Activated naive CD8-positive, alpha-beta T cell treated with anti-CD3 and anti-CD28 coated beads for 36 hours (primary cell): ENCODE results near the gene PRRT3. TPM values are rescaled to one million over a fixed set of nuclear protein-coding genes. Genes with fewer than 3 reads are reported as not detected.
A peak's percentile ranks its signal among the peaks of the same experiment; 100 is the strongest.

ENCODE experiments used
- DNase-seq: peaks from one replicate; pipeline ENCODE4 v3.0.0; 2021
- H3K27ac Mint-ChIP-seq: one replicate; pipeline ENCODE4 v1.8.0; 2022; ENCODE audit warnings: mild to moderate bottlenecking, moderate library complexity, mixed read lengths
- H3K27me3 Mint-ChIP-seq: one replicate; pipeline ENCODE4 v1.8.0; 2022; ENCODE audit warnings: mild to moderate bottlenecking, mixed read lengths
- H3K36me3 Mint-ChIP-seq: one replicate; pipeline ENCODE4 v1.8.0; 2021; ENCODE audit warnings: mild to moderate bottlenecking, mixed read lengths
- H3K4me1 Mint-ChIP-seq: one replicate; pipeline ENCODE4 v1.8.0; 2021; ENCODE audit warnings: mixed read lengths
- H3K4me3 Mint-ChIP-seq: one replicate; pipeline ENCODE4 v1.8.0; 2022; ENCODE audit warnings: mild to moderate bottlenecking, moderate library complexity, mixed read lengths
- H3K9me3 Mint-ChIP-seq: one replicate; pipeline ENCODE4 v1.8.0; 2022; ENCODE audit warnings: mixed read lengths
- total RNA-seq, 2 experiments: library from RNA; stranded (reverse); gene quantifications; one replicate each; pipeline ENCODE4 v1.2.3, GENCODE V29; 2021

PRRT3 gene
- total RNA-seq, result 1 to 10 TPM; 8.0 to 8.6 TPM

GRCh38 chr3:9951962-9952805 lies at the start of gene PRRT3:
Gene PRRT3 (minus strand): TSS chr3:9952408. CDS start chr3:9950115, 2,293 bp downstream.
- Mint-ChIP-seq H3K36me3 (peaks cover 3% of the 10 kb centered on the region), H3K9me3 (no peaks in the 10 kb centered on the region), H3K27ac (peak within 1 kb of the TSS; percentile 65), H3K4me1 (peaks cover 13% of the 10 kb centered on the region), H3K27me3 (no peaks in the 10 kb centered on the region), H3K4me3 (peak within 1 kb of the TSS; percentile 85)
- DNase-seq, result peak; percentile 76

- H3K9me3 Mint-ChIP-seq, result no peaks in the 10 kb centered on the region
- H3K27me3 Mint-ChIP-seq, result no peaks in the 10 kb centered on the region
- DNase-seq, result no peak
- H3K4me1 Mint-ChIP-seq, result no peaks in the 10 kb centered on the region
- no peak overlapping the region for H3K4me3 Mint-ChIP-seq
- peaks cover 38% of the 10 kb centered on the region for H3K36me3 Mint-ChIP-seq
- H3K27ac Mint-ChIP-seq, result no peak overlapping the region
These were observed 48.5 kb upstream of the PRRT3 start for GRCh38 chr3:10000686-10001085.

- Mint-ChIP-seq H3K4me3 (no peak overlapping the region), H3K9me3 (no peaks in the 10 kb centered on the region), H3K4me1 (peaks cover 2% of the 10 kb centered on the region), H3K27ac (no peak overlapping the region), H3K27me3 (no peaks in the 10 kb centered on the region), H3K36me3 (peaks cover 31% of the 10 kb centered on the region)
- no peak for DNase-seq
These were observed 42.1 kb upstream of the PRRT3 start for GRCh38 chr3:9994086-9994844.

GRCh38 chr3:9986230-9986725 lies 34.1 kb upstream of the PRRT3 start:
- Mint-ChIP-seq H3K36me3 (peaks cover 24% of the 10 kb centered on the region), H3K27ac (peak overlapping the region; percentile 98), H3K27me3 (no peaks in the 10 kb centered on the region), H3K4me1 (peaks cover 24% of the 10 kb centered on the region), H3K9me3 (no peaks in the 10 kb centered on the region), H3K4me3 (peak overlapping the region; percentile 96)
- no peak for DNase-seq

- no peak for DNase-seq
- H3K27me3 Mint-ChIP-seq, result no peaks in the 10 kb centered on the region
- H3K36me3 Mint-ChIP-seq, result peaks cover 7% of the 10 kb centered on the region
- H3K9me3 Mint-ChIP-seq, result no peaks in the 10 kb centered on the region
- no peak overlapping the region for H3K27ac Mint-ChIP-seq
- H3K4me1 Mint-ChIP-seq, result peaks cover 20% of the 10 kb centered on the region
- H3K4me3 Mint-ChIP-seq, result no peak overlapping the region
These were observed 28.0 kb upstream of the PRRT3 start for GRCh38 chr3:9980251-9980650.

- H3K36me3 Mint-ChIP-seq, result peaks cover 7% of the 10 kb centered on the region
- peaks cover 19% of the 10 kb centered on the region for H3K4me1 Mint-ChIP-seq
- H3K27me3 Mint-ChIP-seq, result no peaks in the 10 kb centered on the region
- no peak overlapping the region for H3K27ac Mint-ChIP-seq
- H3K9me3 Mint-ChIP-seq, result no peaks in the 10 kb centered on the region
- no peak for DNase-seq
- no peak overlapping the region for H3K4me3 Mint-ChIP-seq
These were observed 26.6 kb upstream of the PRRT3 start for GRCh38 chr3:9978710-9979305.

- peaks cover 7% of the 10 kb centered on the region for H3K36me3 Mint-ChIP-seq
- no peak overlapping the region for H3K4me3 Mint-ChIP-seq
- no peaks in the 10 kb centered on the region for H3K27me3 Mint-ChIP-seq
- H3K9me3 Mint-ChIP-seq, result no peaks in the 10 kb centered on the region
- peaks cover 8% of the 10 kb centered on the region for H3K4me1 Mint-ChIP-seq
- H3K27ac Mint-ChIP-seq, result peak overlapping the region; percentile 54
- DNase-seq, result no peak
These were observed 24.8 kb upstream of the PRRT3 start for GRCh38 chr3:9976721-9977709.

GRCh38 chr3:9970020-9970652 lies 17.9 kb upstream of the PRRT3 start:
- no peaks in the 10 kb centered on the region for H3K4me1 Mint-ChIP-seq
- H3K27ac Mint-ChIP-seq, result no peak overlapping the region
- no peak for DNase-seq
- H3K9me3 Mint-ChIP-seq, result no peaks in the 10 kb centered on the region
- H3K27me3 Mint-ChIP-seq, result no peaks in the 10 kb centered on the region
- H3K36me3 Mint-ChIP-seq, result peaks cover 16% of the 10 kb centered on the region
- H3K4me3 Mint-ChIP-seq, result no peak overlapping the region

GRCh38 chr3:9969632-9970019 lies 17.4 kb upstream of the PRRT3 start:
- DNase-seq, result no peak
- Mint-ChIP-seq H3K36me3 (peaks cover 16% of the 10 kb centered on the region), H3K9me3 (no peaks in the 10 kb centered on the region), H3K27ac (no peak overlapping the region), H3K4me3 (no peak overlapping the region), H3K27me3 (no peaks in the 10 kb centered on the region), H3K4me1 (no peaks in the 10 kb centered on the region)

- H3K27ac Mint-ChIP-seq, result no peak overlapping the region
- H3K4me3 Mint-ChIP-seq, result no peak overlapping the region
- no peaks in the 10 kb centered on the region for H3K4me1 Mint-ChIP-seq
- H3K36me3 Mint-ChIP-seq, result peaks cover 12% of the 10 kb centered on the region
- no peak for DNase-seq
- H3K9me3 Mint-ChIP-seq, result no peaks in the 10 kb centered on the region
- no peaks in the 10 kb centered on the region for H3K27me3 Mint-ChIP-seq
These were observed 14.6 kb upstream of the PRRT3 start for GRCh38 chr3:9966841-9967240.

GRCh38 chr3:9965200-9965875 lies 13.1 kb upstream of the PRRT3 start:
- Mint-ChIP-seq H3K4me3 (no peak overlapping the region), H3K27me3 (no peaks in the 10 kb centered on the region), H3K27ac (no peak overlapping the region), H3K4me1 (no peaks in the 10 kb centered on the region), H3K9me3 (no peaks in the 10 kb centered on the region), H3K36me3 (peaks cover 10% of the 10 kb centered on the region)
- DNase-seq, result no peak

GRCh38 chr3:9957214-9957613 lies 5.0 kb upstream of the PRRT3 start:
- no peaks in the 10 kb centered on the region for H3K9me3 Mint-ChIP-seq
- no peaks in the 10 kb centered on the region for H3K36me3 Mint-ChIP-seq
- DNase-seq, result no peak
- H3K4me3 Mint-ChIP-seq, result no peak overlapping the region
- H3K27me3 Mint-ChIP-seq, result no peaks in the 10 kb centered on the region
- H3K27ac Mint-ChIP-seq, result no peak overlapping the region
- peaks cover 5% of the 10 kb centered on the region for H3K4me1 Mint-ChIP-seq

GRCh38 chr3:9955611-9956352 lies 3.6 kb upstream of the PRRT3 start:
- Mint-ChIP-seq H3K4me3 (no peak overlapping the region), H3K36me3 (peaks cover 3% of the 10 kb centered on the region), H3K4me1 (peaks cover 14% of the 10 kb centered on the region), H3K9me3 (no peaks in the 10 kb centered on the region), H3K27me3 (no peaks in the 10 kb centered on the region), H3K27ac (peak overlapping the region; percentile 7)
- no peak for DNase-seq
